SHP77 (cell line): Measurements from ENCODE around the gene MCF2L.

Source experiments
- DNase-seq, 2 experiments: peaks; one replicate each; lab custom pipeline; 2025; lab: John Stamatoyannopoulos, UW

MCF2L gene

DNA sequence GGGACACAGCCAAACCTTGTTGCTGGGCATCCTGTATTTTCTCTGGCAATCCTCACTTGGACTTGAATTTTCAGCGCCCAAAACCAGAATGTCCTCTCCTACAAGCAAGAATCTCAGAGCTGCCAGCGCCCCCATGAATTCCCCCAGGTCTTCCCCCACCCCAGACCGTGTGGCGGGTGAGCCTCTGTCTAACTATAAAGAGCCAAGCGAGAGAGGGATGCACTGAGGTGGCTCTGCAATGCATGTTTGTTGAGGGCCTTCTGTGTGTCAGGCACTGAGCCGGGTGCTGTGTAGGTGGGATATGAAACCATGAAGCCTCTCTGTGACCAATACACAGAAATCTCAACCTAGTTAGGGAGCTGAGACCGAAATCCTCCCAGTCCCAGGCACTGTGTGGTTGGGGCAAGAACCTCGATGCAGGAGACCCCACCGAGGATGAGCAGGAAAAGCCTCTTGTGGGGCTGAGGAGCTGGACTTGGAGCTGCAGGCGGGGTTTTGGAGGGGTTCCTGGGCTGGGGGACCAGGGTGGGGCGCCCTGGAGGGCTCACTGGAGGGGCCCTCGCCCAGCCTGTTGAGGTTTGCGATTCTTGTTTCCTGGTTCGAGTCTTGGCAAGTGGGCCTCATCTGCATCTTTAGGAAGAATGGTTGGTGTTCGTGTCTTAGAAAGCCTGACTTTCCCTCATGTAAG, 177.0 kb downstream of the MCF2L start:
- DNase-seq, result no peak

GRCh38 chr13:113146750-113147149, 177.7 kb downstream of the MCF2L start:
- no peak for DNase-seq

DNA sequence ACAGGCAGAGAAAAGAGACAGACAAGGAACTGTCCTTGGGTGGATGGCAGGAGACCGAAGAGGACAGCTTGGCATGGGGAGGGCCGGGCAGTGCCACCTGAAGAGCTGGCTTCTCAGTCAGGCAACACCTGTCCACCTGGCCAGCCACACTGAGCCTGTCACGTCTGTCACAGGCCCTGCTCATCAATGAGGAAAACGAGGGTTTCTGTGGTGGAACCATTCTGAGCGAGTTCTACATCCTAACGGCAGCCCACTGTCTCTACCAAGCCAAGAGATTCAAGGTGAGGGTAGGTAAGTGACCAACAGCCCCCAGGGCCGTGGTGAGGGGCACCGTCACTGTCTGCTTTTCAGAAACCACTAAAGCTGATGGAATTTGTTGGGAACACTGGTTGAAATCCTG, 178.2 kb downstream of the MCF2L start:
- DNase-seq, result no peak

- no peak for DNase-seq
These were observed 179.4 kb downstream of the MCF2L start for GRCh38 chr13:113148407-113148806.

- no peak for DNase-seq
These were observed 180.0 kb downstream of the MCF2L start for GRCh38 chr13:113148940-113149503.
